GM18907 (cell line): ENCODE results near the gene TBC1D1.

Experiments used
- ATAC-seq: cut with Tn5 transposase; IDR thresholded peaks from one replicate; pipeline ENCODE4 v1.9.1; 2021; ENCODE audit warnings: mild to moderate bottlenecking, moderate library complexity; ENCODE audit not compliant: unreplicated experiment

Gene TBC1D1

DNA sequence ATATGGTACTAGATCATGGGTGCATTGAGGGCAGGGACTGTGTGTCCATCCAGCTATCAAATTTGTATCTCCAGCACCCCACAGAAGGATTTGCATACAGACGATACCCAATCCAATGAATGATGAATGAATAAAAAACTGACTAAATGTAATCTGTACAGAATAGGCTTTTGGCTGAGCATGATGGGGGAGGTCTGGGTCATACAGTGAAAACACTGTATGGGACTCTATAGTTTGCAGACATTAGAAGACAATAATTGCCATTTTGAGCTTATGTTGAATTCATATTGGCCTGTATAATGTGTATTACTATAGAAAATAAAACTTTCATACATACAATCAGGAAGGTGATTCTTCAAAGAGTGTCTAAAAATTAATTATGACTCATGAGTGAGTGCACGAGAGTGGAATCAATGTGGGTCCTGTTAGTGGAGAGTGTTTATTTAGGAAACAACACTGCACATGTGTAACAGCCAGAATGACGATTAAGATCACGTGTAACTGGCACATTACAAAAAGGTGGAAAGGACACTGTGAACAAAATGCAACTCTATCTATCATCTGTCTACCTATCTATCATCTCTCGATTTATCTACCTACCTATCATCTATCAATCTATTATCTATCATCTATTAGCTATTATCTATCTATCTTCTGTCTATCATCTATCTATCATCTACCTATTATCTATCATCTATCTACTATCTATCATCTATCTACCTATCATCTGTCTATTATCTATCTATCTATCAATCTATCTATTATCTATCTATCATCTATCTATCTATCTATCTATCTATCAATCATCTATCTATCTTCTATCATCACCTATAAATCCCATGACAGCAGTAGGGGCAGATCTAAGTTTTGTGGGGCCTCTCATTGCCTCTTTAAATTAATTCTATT, 270.6 kb downstream of the TBC1D1 start:
- ATAC-seq = no peak

GRCh38 chr4:38162240-38162784, 271.4 kb downstream of the TBC1D1 start:
- no peak for ATAC-seq

GRCh38 chr4:38163216-38164006, 272.5 kb downstream of the TBC1D1 start:
- ATAC-seq = no peak

DNA sequence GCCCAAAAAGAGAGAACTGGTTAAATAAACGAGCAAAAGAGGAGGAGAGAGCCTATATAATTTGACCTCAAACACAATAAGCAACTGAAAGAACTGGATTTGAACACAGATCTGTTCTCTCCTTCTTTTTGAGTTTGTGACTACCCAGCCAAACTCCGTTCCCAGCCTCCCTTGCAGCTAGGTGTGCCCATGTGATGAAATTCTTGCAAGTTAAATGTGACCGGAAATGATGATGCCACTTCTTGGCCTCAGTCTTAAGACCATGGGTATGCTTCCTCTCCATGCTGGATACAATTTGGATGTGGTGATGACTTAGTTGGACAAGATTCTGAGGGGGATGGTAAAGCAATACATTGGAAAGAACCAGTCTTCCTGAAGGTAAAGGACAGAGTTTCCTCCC, 273.5 kb downstream of the TBC1D1 start:
- ATAC-seq = no peak

DNA sequence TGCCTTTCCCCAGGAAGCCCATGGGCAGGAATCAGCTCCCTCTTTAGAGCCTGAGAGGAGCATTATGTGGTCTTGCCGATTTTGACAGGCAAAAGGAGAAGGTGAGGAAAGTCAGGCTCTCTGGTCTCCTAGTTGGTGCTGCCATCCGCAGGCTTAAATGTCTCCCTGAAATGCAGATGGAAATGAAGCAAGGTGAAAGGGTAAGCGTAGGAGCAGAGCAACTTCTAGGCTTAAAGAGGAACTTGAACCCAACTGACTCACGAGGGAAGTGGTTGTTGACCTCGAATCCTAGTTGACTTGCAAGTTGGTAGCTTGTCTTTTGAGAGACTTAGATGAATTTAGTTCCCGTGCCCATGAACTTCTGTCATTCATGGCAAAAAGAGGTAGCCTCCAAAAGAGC, 275.2 kb downstream of the TBC1D1 start:
- ATAC-seq = no peak

GRCh38 chr4:38166768-38167167, 275.9 kb downstream of the TBC1D1 start:
- ATAC-seq = no peak

GRCh38 chr4:38167973-38168372, 277.1 kb downstream of the TBC1D1 start:
- ATAC-seq = no peak

- no peak for ATAC-seq
These were observed 278.6 kb downstream of the TBC1D1 start for GRCh38 chr4:38169524-38169923.

- no peak for ATAC-seq
These were observed 279.7 kb downstream of the TBC1D1 start for GRCh38 chr4:38170338-38171169.

- no peak for ATAC-seq
These were observed 281.2 kb downstream of the TBC1D1 start for GRCh38 chr4:38172078-38172477.

GRCh38 chr4:38173935-38174518, 283.1 kb downstream of the TBC1D1 start:
- ATAC-seq = no peak

DNA sequence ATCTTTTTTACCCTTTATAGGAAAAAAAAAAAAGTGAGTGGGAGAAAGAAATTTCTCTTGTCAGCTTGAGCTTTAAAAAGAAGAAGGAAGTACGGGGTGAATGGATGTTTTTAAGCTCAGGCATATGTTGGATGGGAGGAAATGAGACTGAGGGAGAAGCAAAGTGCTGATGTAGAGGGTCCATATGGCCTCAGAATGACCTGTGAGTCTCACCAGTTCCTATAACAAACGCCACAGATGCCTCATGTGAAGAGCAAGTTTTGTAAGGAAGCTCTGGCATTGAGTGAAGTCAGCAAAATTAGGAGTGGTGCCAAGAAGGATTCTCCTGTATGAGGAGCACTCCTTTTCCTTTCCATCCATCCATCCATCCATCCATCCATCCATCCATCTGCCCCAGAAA, 283.9 kb downstream of the TBC1D1 start:
- no peak for ATAC-seq

DNA sequence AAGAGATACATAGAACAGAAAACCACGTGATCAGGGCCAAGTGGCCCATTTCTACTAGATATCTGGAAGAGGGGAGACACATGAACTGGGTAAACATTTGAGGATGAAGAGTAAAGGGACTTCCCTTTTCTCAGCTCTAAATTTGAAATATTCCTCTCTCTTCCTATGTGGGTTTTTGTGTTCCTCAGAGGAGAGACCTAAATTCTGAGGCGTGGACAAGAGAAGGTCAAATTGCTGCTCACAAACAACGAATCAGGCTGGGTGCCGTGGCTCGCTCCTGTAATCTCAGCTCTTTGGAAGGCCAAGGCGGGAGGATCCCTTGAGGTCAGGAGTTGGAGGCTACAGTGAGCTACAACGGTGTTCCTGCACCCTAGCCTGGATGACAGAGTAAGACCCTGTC, 285.3 kb downstream of the TBC1D1 start:
- ATAC-seq = no peak

DNA sequence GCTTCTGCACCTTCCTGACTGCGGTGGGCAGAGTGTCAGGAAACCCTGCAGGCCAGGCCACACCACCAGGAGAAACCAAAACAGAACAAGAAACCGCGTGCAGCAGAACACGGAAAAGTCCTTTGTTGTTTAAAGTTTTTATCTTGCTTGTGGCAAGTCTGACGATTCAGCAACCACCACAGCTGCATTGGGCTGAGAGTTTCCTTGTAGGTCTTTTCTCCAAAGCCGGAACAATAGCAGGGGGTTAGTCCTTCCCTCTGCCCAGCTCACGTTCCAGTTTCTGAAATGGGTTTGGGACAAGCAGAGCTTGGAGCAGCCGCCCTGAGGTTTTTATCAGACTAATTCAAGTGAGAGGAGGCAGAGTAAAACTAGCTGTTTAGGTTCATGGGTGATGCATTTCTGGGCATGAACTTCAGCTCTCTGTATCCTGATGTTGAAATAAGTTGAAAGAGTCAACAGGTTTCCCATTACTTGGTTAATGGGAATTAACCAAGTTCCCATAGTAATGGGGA, 286.2 kb downstream of the TBC1D1 start:
- no peak for ATAC-seq

DNA sequence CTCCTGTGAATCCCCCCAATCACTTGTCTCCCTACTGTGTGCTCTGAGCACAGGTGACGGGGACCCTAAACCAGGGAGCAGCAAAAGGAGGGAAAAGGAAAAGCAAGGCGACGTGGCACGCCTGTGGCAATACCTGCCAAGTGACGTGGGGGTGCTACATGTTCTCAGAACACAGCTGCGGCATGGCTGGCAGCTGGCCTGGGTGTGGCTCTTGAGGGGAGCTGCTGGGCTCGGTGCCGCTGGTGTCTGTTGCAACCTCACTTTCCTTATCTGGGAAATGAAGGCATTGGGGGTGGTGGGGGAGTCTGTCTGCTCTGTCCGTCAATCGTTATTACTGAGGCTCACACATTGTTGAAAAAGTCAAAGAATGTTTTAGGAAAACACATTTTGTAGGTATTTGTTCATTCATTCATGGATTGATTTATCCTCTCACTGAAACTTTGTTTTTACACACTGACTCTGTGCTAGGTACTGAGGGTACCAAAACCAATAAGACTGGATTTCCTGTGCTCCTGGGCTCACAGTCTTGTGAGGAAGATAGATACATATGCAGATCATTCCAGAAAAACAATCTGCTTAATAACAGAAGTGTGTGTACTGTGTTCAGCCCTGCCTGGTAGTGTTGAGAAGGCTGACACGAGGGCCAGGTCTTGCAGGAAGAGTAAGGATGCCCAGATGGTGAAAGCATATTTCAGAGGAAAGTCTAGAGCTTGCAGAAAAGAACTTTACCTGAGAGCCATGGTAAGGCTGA, 286.9 kb downstream of the TBC1D1 start:
- ATAC-seq = no peak

- ATAC-seq = no peak
These were observed 287.6 kb downstream of the TBC1D1 start for GRCh38 chr4:38178392-38178995.

DNA sequence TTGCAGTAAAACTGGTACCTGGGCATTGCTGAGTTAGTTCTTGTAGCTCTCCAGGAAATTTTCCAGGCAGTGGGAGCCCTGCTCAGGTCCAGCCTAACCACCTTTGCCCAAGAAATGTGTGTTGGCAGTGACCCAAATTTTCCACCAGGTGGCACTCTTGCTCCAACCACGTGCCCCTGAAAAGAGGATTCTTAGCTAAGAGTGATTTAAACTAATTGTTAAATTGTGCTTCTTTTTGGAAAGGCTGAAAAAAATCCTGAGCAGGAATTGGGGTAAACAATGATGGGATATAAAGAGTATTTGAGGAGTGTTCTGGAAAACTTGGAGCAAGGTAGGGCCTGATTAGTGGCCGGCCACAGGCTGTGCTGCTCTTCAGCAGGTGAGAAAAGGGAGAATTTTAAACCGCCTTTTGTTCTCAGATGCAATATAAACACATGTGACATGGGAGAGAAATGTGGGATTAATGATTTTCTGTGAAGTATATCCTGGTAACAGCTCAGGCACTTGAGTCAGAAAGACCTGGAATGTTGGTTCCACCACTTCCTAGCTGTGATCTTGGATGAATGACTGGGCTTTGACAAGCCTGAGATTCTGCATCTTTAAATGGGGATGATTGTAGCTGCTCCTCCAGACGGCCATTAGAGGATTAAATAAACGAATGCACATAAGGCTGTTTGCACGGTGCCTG, 288.9 kb downstream of the TBC1D1 start:
- ATAC-seq = no peak

GRCh38 chr4:38180456-38180855, 289.6 kb downstream of the TBC1D1 start:
- ATAC-seq = no peak

GRCh38 chr4:38181286-38181685, 290.4 kb downstream of the TBC1D1 start:
- no peak for ATAC-seq
